ENCODE results near the gene RRP15.

DNA sequence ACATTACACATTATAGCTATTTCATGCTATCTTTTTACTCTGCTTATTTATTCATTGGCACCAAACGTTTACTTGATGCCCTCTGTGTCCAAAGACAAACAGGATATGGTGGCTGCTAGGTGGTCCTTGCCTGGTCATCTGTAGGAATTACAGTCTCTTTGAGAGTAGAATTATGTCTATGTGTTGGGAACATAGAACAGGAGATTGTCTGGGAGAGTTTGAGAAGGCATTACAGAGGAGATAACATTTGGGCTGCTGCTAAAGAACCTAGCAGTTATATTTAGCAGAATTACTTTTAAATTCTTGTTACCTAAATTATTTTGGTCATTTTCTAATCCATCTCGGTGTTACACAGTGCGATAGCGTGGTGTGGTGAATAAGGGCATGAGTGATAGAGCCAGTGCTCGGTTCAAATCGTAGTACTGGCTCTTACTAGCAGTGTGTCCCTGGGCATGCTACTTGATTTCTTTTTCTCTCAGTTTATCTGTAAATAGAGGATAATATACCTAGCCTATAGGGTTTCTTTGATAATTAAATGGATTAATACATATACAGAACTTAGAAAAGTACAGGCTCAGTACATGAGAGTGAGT, 20.5 kb downstream of the RRP15 start:
- TF ChIP-seq POLR2A (IDR thresholded peaks at IDR 0.05; ENCODE audit: low read depth, low read length) (no peak), POLR2AphosphoS5 (IDR thresholded peaks at IDR 0.05; ENCODE audit: low read depth, low read length) (no peak)
